CD4-positive, alpha-beta T cell treated with Interferon gamma for 1 hour (primary cell): ENCODE measurements around the gene WNT2B.
"Not testable (repeated sequence)": the region's sequence is repeated elsewhere in the genome, so short reads cannot be mapped to it uniquely, and the experiment has no call there.

ENCODE experiments used
- DNase-seq: peaks from one replicate; pipeline ENCODE4 v3.0.0-alpha.2; 2020

The WNT2B gene

GRCh38 chr1:112508278-112509004, at the start of gene WNT2B:
WNT2B (plus strand) TSS chr1:112508965; CDS start chr1:112509263, 298 bp downstream.
- DNase-seq: peak; percentile 45

DNA sequence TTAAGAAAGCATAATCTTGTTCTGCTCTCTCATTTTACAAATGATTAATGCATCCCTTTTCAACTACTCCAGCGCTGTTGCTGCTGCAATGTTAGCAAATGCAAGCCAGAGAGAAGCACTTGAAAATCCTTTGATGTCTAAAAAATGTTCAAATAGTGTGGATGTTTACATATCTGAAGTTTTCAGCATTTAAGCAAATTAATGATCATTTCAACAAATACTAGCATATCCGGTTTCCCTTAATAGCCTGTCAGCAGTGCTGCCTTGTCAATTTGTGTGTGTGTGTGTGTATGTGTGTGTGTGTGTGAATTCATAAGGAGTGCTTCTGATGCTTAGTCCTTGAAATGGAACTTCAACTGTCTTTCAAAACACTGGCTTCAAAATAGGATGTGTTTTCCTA, 48.1 kb upstream of the WNT2B start:
- DNase-seq: no peak

DNA sequence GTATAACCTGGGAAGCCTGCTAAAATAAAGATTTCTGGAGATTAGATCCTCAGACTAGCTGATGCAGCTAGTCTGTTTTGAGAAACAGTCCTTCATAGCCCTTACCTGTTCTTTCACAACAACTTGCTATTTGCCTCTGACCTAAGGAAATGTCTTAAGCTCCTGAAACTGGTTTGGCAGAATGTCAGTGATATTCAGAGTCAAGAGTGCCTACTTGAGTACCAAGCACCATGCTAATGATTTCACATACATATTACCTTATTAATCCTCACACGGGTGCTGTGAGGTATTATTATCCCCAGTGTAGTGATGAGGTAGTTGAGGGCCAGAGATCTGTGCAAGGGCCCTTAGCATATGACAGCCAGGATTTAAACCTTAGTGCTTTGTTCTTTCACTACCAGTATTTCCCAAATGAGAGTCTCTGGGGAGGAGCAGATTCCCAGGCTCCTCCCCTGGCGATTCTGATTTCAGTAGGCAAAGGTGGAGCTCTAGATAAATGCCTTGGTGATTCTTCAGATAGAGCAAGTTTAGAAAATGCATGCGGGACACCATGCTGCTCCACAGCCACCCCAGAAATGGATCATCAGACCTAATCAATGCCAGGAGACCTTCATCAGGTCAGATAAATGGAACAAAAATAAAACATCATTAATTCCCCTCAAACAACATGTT, 47.4 kb upstream of the WNT2B start:
- DNase-seq: no peak

GRCh38 chr1:112462953-112463279, 45.8 kb upstream of the WNT2B start:
- DNase-seq: no peak

DNA sequence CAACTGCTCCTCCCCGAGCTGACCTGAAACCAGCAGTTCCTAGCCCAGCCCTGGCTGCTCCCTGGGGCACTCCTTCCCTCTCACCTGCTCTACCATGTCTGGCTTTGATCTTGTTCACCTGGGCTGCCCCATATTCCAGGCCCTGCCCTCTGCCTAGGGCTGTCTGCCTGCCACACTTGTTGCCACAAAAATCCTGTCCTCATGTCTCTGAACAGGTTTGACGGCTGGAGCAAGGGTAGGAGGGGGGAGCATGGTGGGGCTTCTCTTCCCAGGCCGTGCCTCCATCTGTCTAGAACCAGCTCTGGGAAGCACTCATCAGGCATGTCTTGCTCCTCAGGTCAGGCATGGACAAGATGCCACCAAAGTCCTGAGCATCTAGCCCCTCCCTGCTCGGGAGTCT, 44.3 kb upstream of the WNT2B start:
- no peak for DNase-seq

DNA sequence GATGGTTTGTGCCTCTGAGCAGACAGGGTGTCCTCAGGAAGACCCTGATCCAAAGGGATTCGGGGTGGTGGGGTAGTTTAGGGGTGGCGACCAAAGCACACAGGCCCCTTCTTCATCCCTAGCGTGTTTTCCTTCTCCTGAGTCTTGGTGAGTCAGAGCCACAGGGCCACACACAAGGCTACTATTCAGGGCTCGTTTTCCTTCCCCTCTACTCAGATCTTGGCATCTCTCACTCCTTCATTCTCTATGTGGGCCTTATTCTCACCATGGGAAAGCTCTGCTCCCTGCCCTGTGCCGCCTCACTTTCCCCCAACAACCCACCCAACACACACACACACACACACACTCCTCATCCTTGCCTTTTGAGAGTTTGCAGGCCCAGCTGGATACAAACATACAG, 43.6 kb upstream of the WNT2B start:
- no peak for DNase-seq

DNA sequence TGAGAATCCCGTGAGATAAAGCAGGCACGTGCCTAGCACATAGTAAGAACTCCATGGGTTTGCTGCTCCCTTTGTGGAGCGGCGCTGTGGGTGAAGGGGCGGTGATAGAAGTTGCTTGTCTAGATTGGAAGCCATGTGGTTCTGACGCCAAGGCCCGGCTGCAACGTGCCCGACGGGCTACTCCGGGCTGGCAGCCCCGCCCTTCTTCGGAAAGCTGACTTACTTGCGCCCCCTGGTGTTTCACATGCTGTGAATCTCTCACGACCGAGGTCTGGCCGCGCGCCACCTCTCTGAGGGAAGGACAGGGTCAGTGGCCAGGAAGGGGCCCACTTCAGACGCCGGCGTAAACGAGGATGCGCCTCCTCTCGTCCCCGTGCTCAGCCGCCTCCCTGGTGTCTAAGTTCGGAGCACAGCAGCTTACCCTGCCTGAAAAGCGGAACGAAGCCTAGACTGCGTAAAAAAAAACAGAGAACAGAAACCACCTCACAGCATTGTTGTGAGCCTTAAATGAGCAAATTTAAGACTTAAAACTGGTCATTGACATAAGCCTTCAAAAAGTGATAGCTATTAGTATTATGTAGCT, 42.6 kb upstream of the WNT2B start:
- peak; percentile 89 for DNase-seq

GRCh38 chr1:112470324-112470723, 38.4 kb upstream of the WNT2B start:
- DNase-seq: not testable (repeated sequence)

- no peak for DNase-seq
These were observed 37.8 kb upstream of the WNT2B start for GRCh38 chr1:112470966-112471365.

- no peak for DNase-seq
These were observed 36.6 kb upstream of the WNT2B start for GRCh38 chr1:112472142-112472541.

DNA sequence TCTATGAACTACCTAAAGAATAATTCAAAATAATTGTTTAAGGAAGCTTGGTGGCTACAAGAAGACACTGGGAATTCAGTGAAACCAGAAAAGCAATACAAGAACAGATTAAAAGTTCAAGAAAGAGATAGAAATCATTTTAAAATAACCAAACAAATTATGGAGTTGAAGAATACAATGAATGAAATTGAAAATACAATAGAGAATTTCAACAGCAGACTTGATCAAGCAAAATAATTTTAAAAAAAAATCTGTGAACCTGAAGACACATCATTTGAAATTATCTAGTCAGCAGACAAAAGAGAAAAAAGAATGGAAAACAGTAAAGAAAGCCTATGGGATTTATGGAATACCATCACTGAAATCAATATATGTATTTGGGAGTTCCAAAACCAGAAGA, 31.2 kb upstream of the WNT2B start:
- DNase-seq: no peak

DNA sequence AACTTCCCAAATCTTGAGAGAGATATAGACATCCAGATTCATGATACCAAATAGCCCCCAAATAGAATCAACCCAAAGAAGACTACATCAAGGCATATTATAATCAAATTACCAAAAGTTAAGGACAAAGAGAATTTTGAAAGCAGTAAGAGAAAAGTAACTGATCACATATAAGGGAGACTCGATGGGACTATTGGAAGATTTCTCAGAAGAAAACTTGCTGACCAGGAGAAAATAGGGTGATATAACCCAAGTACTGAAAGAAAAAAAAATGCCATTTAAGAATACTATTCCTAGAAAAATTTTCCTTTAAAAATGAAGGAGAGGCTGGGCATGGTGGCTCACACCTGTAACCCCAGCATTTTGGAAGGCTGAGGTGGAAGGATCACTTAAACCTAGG, 30.5 kb upstream of the WNT2B start:
- DNase-seq: no peak

- DNase-seq: not testable (repeated sequence)
These were observed 22.7 kb upstream of the WNT2B start for GRCh38 chr1:112486063-112486462.

DNA sequence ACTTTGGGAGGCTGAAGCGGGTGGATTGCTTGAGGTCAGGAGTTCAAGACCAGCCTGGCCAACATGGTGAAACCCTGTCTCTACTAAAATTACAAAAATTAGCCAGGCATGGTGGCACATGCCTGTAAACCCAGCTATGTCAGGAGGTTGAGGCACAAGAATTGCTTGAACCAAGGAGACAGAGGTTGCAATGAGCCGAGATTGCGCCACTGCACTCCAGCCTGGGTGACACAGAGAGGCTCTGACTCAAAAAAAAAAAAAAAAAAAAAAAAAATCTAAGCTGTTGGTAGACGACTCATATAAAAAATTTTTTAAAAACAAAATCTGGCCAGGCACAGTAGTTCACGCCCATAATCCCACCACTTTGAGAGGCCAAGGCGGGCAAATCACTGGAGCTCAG, 21.1 kb upstream of the WNT2B start:
- not testable (repeated sequence) for DNase-seq

- no peak for DNase-seq
These were observed 20.6 kb upstream of the WNT2B start for GRCh38 chr1:112488141-112488540.

DNA sequence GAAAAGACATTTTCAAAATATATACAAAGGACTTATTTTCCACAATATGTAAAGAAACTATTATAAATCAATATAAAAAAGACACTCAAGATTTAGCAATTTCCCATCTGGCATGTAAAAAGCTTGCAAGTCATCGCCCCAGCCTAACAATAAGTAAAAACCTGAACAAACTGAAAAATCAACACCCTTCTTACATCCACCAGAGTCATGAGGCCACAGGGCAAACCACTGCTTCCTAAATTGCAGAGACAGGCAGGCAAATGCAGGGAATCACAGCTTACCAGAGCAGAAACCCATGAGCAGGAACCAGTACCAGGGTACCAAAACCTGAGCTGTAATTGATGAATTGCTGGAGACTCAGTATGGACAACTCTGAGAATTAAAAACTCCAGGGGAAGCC, 16.7 kb upstream of the WNT2B start:
- DNase-seq: no peak

DNA sequence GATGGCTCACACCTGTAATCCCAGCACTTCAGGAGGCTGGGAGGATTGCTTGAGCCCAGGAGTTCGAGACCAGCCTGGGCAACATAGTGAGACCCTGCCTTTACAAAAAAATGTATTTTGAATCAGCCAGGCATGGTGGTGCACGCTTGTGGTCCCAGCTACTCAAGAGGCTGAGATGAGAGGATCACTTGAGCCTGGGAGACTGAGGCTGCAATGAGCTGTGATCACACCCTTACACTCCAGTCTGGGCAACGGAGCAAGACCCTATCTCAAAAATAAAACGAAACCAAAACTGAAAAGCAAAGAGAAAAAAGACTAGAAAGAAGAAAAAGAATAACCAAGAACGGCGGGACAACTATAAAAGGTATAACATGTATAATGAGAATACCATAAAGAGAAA, 15.4 kb upstream of the WNT2B start:
- DNase-seq: no peak

- DNase-seq: no peak
These were observed 12.5 kb upstream of the WNT2B start for GRCh38 chr1:112496290-112496689.

GRCh38 chr1:112501810-112502641, 6.7 kb upstream of the WNT2B start:
- DNase-seq: peak; percentile 40

- no peak for DNase-seq
These were observed 5.9 kb upstream of the WNT2B start for GRCh38 chr1:112502826-112503225.

GRCh38 chr1:112504001-112504660, 4.6 kb upstream of the WNT2B start:
- no peak for DNase-seq

DNA sequence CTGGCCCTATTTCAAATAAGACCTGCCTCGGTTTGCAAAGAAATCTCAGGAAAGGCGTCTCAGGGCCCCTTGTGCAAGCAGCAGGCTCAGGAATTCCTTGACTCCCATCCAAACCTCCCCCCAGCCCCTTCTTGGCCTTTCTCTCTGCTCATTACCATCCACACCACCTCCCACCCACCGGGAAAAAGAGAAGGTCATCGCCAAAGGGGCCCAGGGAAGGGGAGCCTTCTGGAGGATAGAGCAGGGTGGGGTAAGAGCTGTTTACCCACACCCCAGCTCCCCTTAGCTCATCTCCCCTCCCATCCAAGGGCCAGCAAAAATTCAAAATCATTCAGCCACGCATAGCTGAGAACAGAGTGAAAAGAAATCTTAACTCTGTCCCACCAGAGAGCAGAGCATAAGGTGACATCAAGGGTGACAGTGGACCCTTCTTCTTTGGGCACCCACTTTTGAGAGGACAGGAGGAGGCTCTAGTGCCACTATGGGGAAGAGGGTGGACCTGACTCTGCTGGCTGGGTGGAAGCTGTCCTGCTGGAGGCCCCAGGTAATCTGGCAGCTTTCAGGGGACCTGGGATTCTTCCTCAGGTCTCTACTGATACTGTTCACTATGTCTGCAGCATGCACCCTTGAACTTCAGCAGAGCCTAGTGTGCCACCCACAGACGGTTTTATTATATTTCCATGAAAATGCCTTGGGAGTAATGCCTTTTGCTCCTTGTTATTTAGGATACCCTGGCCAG, 3.9 kb upstream of the WNT2B start:
- DNase-seq: no peak
